HG02759 (cell line): ENCODE data around the gene PSMB5.

Source experiments
- ATAC-seq: cut with Tn5 transposase; IDR thresholded peaks from one replicate; pipeline ENCODE4 v1.9.1; 2021; ENCODE audit warnings: mild to moderate bottlenecking, moderate library complexity; ENCODE audit not compliant: unreplicated experiment

The PSMB5 gene

GRCh38 chr14:23045419-23046357 lies 11.0 kb upstream of the PSMB5 start:
- no peak for ATAC-seq

GRCh38 chr14:23044840-23045239 lies 10.1 kb upstream of the PSMB5 start:
- no peak for ATAC-seq

- no peak for ATAC-seq
Observed at GRCh38 chr14:23043754-23044153, 9.1 kb upstream of the PSMB5 start.

- ATAC-seq, result no peak
Observed at GRCh38 chr14:23043145-23043544, 8.4 kb upstream of the PSMB5 start.

GRCh38 chr14:23042162-23042965 lies 7.7 kb upstream of the PSMB5 start, which contains the start of gene PSMB11:
Gene PSMB11, plus strand, starts transcription at chr14:23042212. Its CDS starts 14 bp downstream, at chr14:23042226.
- no peak for ATAC-seq

GRCh38 chr14:23041729-23042128 lies 7.0 kb upstream of the PSMB5 start:
- ATAC-seq, result no peak

GRCh38 chr14:23040100-23040499 lies 5.4 kb upstream of the PSMB5 start:
- no peak for ATAC-seq

GRCh38 chr14:23035303-23036144 lies 824 bp upstream of the PSMB5 start:
- no peak for ATAC-seq

GRCh38 chr14:23033801-23034497 lies 751 bp downstream of the PSMB5 start:
- no peak for ATAC-seq

- ATAC-seq, result no peak
Observed at GRCh38 chr14:23033251-23033727, 1.4 kb downstream of the PSMB5 start.

GRCh38 chr14:23030936-23031335 lies 3.8 kb downstream of the PSMB5 start:
- no peak for ATAC-seq

- no peak for ATAC-seq
Observed at GRCh38 chr14:23028799-23029198, 5.9 kb downstream of the PSMB5 start.

GRCh38 chr14:23025151-23025814 lies 9.4 kb downstream of the PSMB5 start:
- ATAC-seq, result no peak

GRCh38 chr14:23024612-23025075 lies 10.1 kb downstream of the PSMB5 start:
- no peak for ATAC-seq

GRCh38 chr14:23023795-23024152 lies 10.9 kb downstream of the PSMB5 start:
- ATAC-seq, result no peak

- ATAC-seq, result no peak
Observed at GRCh38 chr14:23023022-23023794, 11.5 kb downstream of the PSMB5 start.

GRCh38 chr14:23021889-23022442 lies 12.7 kb downstream of the PSMB5 start:
- no peak for ATAC-seq

- no peak for ATAC-seq
Observed at GRCh38 chr14:23021434-23021833, 13.3 kb downstream of the PSMB5 start.
